NCI-H526 treated with DMSO at 0.1 percent for 48 hours (cell line): ENCODE data around the gene PGPEP1.
"Not testable (repeated sequence)": the region's sequence is repeated elsewhere in the genome, so short reads cannot be mapped to it uniquely, and the experiment has no call there.

ENCODE experiments used
- DNase-seq: peaks from one replicate; lab custom pipeline; 2025; lab: John Stamatoyannopoulos, UW

The PGPEP1 gene

GRCh38 chr19:18332917-18333530, 7.4 kb upstream of the PGPEP1 start:
- DNase-seq, result no peak

DNA sequence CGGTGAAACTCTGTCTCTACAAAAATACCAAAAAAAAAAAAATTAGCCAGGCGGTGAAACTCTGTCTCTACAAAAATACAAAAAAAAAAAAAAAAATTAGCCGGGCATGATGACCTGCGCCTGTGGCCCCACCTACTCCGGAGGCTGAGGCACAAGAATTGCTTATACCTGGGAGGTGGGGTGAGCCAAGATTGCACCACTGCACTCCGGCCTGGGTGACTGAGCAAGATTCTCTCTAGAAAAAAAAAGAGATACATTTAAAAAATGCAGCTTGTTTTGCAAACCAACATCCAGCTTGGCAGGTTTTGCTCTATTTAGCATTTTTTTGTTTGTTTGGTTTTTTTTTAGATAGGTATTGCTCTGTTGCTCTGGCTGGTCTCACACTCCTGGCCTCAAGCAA, 6.7 kb upstream of the PGPEP1 start:
- DNase-seq, result no peak

GRCh38 chr19:18336121-18336520, 4.3 kb upstream of the PGPEP1 start:
- no peak for DNase-seq

GRCh38 chr19:18338541-18338940, 1.9 kb upstream of the PGPEP1 start:
- DNase-seq, result no peak

DNA sequence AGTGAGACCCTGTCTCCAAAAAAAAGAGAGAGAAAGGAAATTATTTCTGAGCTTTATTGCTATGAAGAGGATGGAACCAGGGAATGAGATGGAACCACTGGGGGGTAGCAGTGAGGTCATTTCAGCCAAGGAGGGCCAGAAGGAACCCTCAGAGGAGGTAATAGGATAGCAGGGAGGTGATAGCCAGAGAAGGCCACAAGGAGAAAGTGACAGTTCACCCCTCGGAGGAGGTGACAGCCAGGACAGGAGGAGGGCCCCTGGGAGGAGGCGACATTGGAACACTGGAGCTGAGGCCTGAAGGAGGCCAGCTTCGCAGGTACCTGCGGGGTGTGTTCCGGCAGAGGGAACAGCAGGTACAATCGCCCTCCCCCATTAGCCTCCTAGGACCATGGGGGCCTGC, 675 bp upstream of the PGPEP1 start:
- DNase-seq, result no peak

GRCh38 chr19:18340990-18341868, 831 bp downstream of the PGPEP1 start:
- DNase-seq, result no peak

DNA sequence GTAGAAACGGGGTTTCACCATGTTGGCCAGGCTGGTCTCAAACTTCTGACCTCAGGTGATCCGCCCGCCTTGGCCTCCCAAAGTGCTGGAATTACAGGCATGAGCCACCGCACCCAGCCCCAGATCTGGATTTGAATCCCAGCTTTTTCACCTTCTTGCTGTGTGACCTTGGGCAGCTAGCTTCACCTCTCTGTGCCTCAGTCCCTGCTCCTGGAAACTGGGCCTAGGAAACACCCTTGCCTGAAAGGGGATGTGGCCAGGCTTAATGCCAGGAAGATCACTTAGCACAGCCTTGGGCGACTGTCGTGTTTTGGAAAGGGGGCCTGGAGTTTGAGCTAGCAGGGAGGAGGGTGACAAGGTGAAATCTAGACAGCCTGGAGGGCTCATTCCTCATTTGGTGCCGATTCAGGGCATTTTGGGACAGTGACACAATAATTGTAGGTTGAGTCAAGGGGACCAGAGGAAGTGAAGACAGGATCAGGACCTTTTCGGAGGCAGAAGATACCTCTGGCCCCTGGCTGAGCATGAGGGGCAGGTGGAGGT, 1.8 kb downstream of the PGPEP1 start:
- no peak for DNase-seq

- DNase-seq, result no peak
These were observed 4.2 kb downstream of the PGPEP1 start for GRCh38 chr19:18344582-18344950.

- no peak for DNase-seq
These were observed 4.9 kb downstream of the PGPEP1 start for GRCh38 chr19:18345296-18345695.

- no peak for DNase-seq
These were observed 5.7 kb downstream of the PGPEP1 start for GRCh38 chr19:18346091-18346490.

GRCh38 chr19:18348171-18348570, 7.8 kb downstream of the PGPEP1 start:
- no peak for DNase-seq

- DNase-seq, result not testable (repeated sequence)
These were observed 8.5 kb downstream of the PGPEP1 start for GRCh38 chr19:18348818-18349339.

- no peak for DNase-seq
These were observed 9.2 kb downstream of the PGPEP1 start for GRCh38 chr19:18349524-18350128.

GRCh38 chr19:18350490-18350889, 10.1 kb downstream of the PGPEP1 start:
- DNase-seq, result no peak

DNA sequence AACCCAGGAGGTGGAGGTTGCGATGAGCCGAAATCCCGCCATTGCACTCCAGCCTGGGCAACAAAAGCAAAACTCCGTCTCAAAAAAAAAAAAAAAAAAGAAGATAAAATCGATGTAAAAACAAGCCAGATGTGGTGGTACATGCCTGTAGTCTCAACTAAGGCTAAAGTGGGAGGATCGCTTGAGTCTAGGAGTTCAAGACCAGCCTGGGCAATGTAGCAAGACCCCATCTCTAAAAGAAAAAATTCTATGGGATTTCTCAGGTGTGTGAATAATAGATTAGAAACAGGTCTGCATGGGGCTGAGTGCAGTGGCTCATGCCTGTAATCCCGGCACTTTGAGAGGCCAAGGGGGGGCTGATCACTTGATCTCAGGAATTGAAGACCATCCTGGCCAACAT, 11.1 kb downstream of the PGPEP1 start:
- no peak for DNase-seq

- no peak for DNase-seq
These were observed 13.1 kb downstream of the PGPEP1 start for GRCh38 chr19:18353378-18354005.

DNA sequence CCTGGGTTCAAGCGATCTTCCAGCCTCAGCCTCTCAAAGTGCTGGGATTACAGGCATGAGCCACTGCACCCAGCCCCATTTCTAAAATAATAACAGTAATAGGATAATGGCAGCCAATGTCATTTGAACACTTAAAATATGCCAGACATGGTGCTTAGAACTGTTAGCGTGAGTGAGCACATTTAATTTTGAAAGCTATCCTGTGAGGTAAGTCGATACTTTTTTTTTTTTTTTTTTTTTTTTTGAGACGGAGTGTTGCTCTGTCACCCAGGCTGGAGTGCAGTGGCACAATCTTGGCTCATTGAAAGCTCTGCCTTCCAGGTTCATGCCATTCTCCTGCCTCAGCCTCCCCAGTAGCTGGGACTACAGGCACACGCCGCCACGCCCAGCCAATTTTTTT, 14.3 kb downstream of the PGPEP1 start:
- not testable (repeated sequence) for DNase-seq

DNA sequence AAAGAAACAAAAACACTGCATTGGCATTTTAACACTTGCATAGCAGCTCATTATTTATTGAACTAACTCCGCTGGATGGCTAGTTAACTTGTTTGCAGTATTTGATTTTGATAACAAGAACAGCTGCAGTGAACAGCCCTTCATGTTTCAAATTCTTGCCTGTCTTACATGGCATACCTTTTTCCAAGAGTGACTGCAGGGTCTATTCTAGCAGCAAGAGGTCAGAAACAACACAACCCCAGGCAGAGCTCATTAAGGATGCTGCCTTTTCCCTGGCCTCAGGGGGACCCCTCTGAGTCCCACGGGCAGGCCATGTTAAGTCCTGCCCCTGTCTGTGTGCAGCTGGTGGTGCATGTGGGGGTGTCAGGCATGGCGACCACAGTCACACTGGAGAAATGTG, 16.6 kb downstream of the PGPEP1 start:
- DNase-seq, result no peak

- no peak for DNase-seq
These were observed 21.2 kb downstream of the PGPEP1 start for GRCh38 chr19:18361646-18362045.

DNA sequence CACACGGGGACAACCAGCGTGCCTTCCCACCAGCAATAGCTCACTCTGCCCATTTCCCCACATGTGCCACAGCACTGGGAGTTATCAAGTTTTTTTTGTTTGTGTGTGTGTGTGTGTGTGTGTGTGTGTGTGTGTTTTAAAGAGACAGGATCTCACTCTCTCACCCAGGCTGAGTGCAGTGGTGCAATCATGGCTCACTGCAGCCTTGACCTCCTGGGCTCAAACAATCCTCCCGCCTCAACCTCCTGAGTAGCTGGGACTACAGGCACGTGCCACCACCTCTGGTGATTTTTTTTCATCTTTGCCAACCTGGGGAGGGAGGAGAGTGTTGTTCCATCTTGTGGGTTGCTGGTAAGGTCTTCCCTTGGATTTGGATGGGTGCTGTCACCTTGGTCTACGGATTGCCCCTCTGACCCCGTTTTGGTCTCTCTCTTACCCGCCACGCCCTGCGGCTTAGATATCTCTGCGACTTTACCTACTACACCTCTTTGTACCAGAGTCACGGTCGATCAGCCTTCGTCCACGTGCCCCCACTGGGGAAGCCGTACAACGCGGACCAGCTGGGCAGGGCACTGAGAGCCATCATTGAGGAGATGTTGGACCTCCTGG, 22.6 kb downstream of the PGPEP1 start:
- no peak for DNase-seq

DNA sequence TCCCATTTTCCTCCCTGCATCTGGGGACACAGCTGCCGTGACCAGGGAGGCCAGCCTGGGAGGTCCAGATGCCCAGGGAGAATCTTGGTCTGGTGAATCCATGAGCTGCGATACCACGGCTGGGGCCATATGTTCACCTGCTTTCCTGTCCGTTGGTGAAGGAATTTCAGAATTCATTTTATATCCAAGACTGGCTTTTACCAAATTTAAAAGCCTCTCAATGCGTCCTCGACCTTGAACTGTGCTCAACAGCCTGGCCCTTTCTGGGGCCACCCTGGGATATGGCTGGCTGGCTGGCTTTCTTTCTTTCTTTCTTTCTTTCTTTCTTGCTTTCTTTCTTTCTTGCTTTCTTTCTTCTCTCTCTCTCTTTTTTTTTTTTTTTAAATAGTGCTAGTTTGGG, 23.4 kb downstream of the PGPEP1 start:
- DNase-seq, result no peak
